Measurements from ENCODE around the gene CITED2.

The CITED2 gene

DNA sequence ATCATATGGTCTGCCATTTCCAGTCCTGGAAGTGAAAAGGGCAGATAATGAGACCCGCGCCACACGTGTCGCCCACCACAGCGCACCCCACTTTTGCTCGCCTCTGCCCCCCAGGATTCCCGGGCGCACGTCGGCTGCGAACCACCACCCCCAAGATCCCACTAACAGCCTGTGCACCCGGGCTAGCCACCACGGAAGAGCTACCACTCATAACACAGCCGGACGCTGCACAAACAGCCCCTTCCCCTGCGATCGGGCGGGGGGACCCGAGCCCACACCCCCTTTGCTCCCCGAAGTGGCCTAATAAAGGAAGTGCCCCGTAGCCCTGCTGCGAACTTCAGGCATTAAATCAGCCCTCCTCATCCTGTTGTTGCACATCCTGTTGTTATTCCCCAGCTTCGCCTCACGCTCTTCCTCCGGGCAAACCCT, 506 bp downstream of the CITED2 start:
- TF ChIP-seq, protein P1, sequence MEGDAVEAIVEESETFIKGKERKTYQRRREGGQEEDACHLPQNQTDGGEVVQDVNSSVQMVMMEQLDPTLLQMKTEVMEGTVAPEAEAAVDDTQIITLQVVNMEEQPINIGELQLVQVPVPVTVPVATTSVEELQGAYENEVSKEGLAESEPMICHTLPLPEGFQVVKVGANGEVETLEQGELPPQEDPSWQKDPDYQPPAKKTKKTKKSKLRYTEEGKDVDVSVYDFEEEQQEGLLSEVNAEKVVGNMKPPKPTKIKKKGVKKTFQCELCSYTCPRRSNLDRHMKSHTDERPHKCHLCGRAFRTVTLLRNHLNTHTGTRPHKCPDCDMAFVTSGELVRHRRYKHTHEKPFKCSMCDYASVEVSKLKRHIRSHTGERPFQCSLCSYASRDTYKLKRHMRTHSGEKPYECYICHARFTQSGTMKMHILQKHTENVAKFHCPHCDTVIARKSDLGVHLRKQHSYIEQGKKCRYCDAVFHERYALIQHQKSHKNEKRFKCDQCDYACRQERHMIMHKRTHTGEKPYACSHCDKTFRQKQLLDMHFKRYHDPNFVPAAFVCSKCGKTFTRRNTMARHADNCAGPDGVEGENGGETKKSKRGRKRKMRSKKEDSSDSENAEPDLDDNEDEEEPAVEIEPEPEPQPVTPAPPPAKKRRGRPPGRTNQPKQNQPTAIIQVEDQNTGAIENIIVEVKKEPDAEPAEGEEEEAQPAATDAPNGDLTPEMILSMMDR (IDR thresholded peaks at IDR 0.05; ENCODE audit: unreplicated experiment in 3 of 3) = no peak
- H3K27ac Mint-ChIP-seq = peak overlapping the region; percentile 98 to 100 (median 100)
- peak overlapping the region; percentile 99 for H3K4me3 Mint-ChIP-seq

DNA sequence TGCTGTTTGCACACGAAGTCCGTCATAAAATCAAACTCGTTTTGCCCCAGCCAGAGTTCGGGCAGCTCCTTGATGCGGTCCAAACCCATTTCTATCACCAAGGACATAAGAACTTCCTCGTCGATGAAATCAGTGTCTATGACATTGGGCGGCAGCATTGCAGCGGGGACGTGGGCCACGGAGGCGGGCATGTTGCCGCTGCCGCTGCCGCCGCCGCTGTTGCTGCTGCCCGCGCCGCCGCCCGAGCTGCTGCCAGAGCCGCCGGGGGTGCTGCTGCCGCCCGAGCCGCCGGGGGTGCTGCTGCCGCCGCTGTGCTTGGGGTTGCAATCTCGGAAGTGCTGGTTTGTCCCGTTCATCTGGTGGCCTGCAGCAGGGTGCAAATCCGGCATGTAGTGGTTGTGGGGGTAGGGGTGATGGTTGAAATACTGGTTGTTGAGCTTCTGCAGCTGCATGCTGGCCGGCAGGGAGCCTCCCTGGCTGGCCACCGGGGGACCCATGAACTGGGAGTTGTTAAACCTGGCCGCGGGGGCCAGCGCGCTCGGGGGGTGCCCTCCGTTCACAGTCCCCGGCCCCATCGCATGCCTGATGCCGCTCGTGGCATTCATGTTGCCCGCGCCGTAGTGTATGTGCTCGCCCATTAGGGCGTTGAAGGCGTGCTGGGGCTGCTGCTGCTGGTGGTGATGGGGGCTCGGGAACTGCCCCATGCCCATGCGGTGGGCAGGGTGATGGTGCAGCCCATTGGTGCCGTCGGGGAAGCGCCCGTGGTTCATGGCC, 1.1 kb downstream of the CITED2 start:
- TF ChIP-seq, protein P1 (IDR thresholded peaks at IDR 0.05; ENCODE audit: unreplicated experiment in 3 of 3) = peak; percentile 10 to 36 (median 32)
- Mint-ChIP-seq H3K9me3 (no peaks in the 10 kb centered on the region), H3K27me3 (ENCODE audit: low read depth) (no peaks in the 10 kb centered on the region), H3K4me1 (peaks cover 45% of the 10 kb centered on the region), H3K27ac (peak overlapping the region; percentile 98 to 100 (median 100)), H3K4me3 (peak overlapping the region; percentile 99), H3K36me3 (ENCODE audit: low read depth) (peaks cover 45% of the 10 kb centered on the region)

More for the DNA sequence above, 506 bp downstream of the CITED2 start:
- Mint-ChIP-seq H3K27me3 (ENCODE audit: low read depth) (no peaks in the 10 kb centered on the region), H3K9me3 (no peaks in the 10 kb centered on the region), H3K4me1 (peaks cover 40% of the 10 kb centered on the region), H3K36me3 (ENCODE audit: low read depth) (peaks cover 45% of the 10 kb centered on the region)

DNA sequence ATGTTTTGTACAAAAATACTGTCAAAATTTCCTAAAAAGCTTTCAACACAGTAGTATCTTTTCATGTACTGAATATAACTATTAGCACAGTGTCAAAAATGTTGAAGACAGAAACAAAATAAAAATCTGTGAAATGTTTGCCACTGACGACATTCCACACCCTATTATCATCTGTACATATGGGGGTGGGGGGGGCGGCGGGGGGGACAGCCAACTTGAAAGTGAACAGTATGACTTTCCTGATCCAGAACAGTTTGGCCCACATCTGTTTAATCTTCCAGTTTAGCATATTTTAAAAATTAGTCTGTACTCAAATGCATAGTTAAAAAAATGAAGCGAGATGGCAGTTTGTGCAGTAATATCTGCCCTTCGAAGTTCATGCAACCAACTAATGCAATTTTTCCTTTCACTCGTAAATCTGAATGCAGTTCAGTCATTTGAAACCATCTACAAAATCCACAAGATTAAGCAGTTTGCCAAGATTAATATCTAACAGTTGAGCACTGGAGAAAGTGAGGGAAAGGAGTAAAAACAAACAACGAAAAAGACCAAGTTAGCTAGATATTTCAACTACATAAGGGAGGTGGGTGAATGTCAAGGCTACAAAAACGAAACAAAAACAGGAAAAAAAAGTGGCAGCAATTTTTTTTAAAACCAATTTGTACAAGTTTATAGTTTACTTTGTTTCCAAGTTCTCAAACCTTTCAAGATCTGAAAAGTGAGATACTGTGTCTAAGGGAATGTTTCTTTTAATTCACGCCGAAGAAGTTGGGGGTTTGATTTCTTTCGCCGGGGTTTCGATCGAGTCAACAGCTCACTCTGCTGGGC, 1.9 kb downstream of the CITED2 start:
- TF ChIP-seq, protein P1 (IDR thresholded peaks at IDR 0.05; ENCODE audit: unreplicated experiment in 3 of 3) = no peak
- H3K9me3 Mint-ChIP-seq = no peaks in the 10 kb centered on the region
- H3K27me3 Mint-ChIP-seq (ENCODE audit: low read depth) = no peaks in the 10 kb centered on the region
- H3K4me1 Mint-ChIP-seq = peaks cover 53% of the 10 kb centered on the region
- peaks cover 45% of the 10 kb centered on the region for H3K36me3 Mint-ChIP-seq (ENCODE audit: low read depth)
- peak overlapping the region; percentile 96 to 100 (median 98) for H3K27ac Mint-ChIP-seq
- peak overlapping the region; percentile 99 for H3K4me3 Mint-ChIP-seq

DNA sequence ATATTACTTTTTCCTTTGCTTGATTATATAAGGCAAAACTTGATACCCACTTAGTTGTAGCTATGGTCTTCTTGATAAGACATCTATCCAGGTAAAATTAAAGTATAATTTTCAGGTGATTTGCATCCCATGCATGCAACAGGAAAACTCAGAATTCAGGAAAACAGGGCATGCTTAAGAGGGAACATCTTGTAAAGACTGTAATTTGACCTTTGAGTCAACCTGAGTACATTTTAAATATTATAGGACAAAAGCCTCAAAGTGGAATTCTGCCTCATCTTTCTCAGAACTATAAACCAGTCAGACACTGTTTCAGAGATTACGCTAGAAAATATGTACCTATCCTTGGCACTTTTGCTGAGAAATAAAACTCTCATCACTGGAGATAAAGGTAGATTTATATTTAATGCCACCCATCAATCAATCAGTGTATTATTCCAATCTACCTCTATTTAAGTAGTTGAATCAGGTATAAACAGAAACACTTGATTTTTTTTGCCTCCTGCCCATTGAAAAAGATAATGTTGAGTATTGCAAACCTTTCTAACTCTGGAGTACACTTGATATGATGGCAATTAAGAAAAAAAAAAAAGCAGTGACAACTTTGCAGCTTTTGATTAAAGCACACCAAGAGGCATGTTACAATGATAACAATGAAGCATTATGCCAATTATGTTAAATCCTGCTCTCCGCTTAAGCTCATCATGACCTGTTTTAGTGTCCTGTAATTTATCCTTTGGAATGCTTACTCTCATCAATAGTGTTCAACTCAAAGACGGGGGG, 2.8 kb downstream of the CITED2 start:
- H3K27me3 Mint-ChIP-seq (ENCODE audit: low read depth) = no peaks in the 10 kb centered on the region
- H3K9me3 Mint-ChIP-seq = no peaks in the 10 kb centered on the region
- peaks cover 57% of the 10 kb centered on the region for H3K4me1 Mint-ChIP-seq
- peak overlapping the region; percentile 43 to 94 (median 71) for H3K27ac Mint-ChIP-seq
- H3K36me3 Mint-ChIP-seq (ENCODE audit: low read depth) = peaks cover 40% of the 10 kb centered on the region
- H3K4me3 Mint-ChIP-seq = peak overlapping the region; percentile 99
- TF ChIP-seq, protein P1 (IDR thresholded peaks at IDR 0.05; ENCODE audit: unreplicated experiment in 3 of 3) = no peak

DNA sequence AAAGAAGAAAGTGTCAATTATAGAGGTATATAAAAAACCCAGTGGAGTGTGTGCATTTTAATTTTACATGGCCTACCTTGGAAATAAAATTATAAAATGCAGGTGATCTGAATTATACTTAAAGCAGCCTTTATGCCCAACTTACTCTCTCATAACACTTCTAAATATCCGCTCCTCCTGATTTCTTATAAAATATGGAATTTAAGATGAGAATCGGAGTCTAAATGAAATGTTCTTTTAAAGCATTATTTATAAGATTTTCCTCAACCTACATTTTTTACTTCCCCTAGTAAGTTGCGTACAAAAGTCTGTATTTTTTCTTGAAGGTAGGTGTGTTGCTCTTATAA, 3.5 kb downstream of the CITED2 start:
- Mint-ChIP-seq H3K27ac (peak overlapping the region; percentile 43 to 94 (median 71)), H3K27me3 (ENCODE audit: low read depth) (no peaks in the 10 kb centered on the region), H3K4me1 (peaks cover 52% of the 10 kb centered on the region), H3K4me3 (peak overlapping the region; percentile 99), H3K36me3 (ENCODE audit: low read depth) (peaks cover 40% of the 10 kb centered on the region), H3K9me3 (no peaks in the 10 kb centered on the region)
- TF ChIP-seq, protein P1 (IDR thresholded peaks at IDR 0.05; ENCODE audit: unreplicated experiment in 3 of 3) = no peak

Data from nephron (organoid).